GM19240 (cell line): Measurements from ENCODE around the gene CLEC16A.
"Not testable (repeated sequence)": the region's sequence is repeated elsewhere in the genome, so short reads cannot be mapped to it uniquely, and the experiment has no call there.

Experiments
- DNase-seq: peaks from one replicate; pipeline ENCODE4 v3.0.0; 2011; ENCODE audit warnings: low spot score; ENCODE audit not compliant: insufficient read length

CLEC16A gene

DNA sequence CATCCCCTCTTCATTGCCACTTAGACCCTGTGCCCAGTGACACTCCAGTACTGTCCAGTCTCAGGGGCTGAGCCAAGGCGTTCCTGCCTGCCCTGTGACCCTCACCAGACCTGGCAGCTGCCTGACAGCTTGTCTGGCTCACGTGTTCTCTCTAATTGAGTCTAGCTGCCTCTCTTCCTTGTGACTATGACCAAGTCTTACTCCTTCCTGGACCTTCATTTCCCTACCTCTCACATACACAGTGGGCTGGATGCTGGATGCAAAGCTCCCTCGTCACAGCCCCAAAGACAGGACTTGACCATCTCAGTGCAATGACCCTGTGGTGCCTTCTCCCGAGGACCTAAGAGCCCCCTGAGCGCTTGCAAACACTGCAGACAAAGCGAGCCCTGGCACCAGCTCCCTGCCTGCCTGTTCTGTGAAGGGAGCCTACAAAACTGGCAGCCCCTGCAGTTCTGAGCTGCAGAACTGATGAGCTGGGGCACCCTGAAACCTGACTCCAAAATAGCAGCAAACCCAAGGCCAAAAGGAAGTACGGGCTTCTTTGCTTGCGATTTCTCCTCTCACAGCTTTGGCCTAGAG, 3.8 kb upstream of the CLEC16A start:
- DNase-seq: no peak

DNA sequence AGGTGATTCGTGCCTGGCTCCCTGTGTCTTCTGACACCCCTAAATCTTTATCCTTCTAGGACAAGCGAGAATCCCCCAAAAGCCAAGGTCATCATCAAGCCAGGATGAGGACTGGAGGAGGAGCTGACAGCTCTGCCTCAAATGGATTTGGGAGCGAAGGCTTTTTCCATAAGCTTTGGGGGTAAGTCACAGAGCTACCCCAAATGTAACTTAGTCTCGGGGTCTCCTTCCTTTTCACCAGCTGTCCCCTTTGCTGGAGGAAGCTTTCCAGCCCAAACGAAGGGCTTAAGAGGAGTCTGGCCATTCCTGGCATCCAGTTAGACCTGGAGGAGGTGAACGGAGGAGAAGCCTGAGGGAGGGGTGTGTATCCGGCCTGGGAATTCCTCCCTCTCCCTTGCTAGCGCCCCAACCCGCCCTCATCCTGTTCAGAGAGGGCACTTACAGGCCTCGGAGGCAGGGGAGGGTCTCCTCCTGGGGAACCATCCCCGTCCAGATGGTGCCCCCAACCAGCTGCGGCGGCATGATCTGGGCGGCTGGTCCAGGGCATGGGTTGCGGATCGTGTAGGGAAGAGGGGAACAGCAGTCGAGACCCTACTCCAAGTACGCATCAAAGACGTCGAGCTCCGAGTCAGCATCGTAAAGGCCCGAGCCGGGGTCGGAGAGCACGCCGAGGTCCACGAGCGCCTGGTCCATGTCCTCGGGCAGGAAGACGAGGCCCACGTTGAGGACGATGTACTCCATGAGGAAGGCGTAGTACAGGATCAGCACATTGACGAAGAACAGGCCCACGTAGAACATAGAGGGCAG, 3.0 kb upstream of the CLEC16A start:
- DNase-seq: no peak

DNA sequence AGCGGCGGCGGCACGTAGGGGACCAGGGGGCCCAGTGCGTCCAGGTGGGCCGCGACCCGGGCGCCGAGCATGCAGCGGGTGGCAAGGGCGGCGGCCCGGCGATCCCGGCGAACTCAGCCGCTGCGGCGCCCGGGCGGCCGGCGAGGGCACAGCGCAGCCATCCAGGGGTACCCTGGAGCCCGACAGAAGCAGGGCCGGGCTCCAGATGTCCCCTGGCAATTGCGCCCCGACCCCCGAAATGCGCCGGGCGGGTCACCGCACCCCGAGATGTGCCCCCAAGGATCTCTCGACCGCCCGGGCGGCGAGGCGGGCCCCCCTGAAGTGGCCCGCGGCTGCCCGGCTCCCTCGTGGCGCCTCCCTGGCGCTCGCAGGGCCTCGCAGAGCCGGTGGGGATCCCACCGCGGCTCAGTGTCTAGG, 2.4 kb upstream of the CLEC16A start:
- DNase-seq: not testable (repeated sequence)

DNA sequence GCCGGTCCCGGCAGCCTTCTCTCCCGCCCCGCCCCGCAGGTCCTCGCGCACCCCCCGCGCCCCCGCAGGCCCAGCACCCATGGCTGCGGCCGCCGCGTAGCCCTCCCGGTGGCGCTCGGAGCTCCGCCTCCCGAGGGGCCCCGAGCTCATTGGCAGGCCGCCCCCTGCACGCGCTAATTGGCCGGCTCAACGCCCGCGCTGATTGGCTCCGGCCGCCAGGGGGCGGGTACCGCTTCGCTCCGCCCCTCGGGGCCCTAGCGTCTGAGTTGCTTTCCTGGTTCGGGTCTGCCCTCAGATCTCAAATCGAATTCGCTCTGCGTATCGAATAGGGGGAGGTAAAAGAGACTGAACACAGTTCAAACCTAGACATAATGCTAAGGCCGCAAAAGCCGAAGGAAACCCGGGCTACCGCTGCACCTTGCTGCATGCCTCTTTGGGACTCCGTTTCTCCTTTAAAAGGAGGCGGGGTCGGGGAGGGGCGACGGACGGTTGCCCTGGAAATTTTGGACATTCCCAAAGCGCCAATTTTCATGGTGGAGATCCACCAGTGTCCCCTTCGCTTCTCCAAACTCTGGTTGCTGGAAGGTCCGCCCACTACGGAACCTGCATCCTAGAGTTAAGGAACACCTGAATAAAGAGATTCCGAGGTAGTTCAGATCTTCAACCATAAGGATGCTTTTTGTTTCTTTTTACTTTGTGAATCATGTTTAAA, 1.9 kb upstream of the CLEC16A start, which contains the start of gene DEXI:
TSS of gene DEXI (minus strand) at position 117 of the 712 bp plus-strand sequence. CDS start 463 bp downstream, outside the sequence.
- peak; percentile 96 for DNase-seq

DNA sequence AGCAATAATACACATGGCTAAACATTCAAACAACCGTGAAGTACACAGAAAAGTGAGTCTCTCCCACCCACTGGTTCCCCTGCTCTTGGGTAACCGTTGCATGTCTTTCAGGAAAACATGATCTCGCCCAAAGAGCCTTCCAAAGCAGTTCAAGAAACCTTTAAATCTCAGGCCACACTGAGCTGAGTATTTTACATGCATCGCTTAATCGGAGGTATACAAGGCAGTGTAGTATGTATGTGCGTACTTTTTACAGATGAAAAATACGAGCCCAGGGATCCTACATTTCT, 1.4 kb upstream of the CLEC16A start:
- DNase-seq: no peak

DNA sequence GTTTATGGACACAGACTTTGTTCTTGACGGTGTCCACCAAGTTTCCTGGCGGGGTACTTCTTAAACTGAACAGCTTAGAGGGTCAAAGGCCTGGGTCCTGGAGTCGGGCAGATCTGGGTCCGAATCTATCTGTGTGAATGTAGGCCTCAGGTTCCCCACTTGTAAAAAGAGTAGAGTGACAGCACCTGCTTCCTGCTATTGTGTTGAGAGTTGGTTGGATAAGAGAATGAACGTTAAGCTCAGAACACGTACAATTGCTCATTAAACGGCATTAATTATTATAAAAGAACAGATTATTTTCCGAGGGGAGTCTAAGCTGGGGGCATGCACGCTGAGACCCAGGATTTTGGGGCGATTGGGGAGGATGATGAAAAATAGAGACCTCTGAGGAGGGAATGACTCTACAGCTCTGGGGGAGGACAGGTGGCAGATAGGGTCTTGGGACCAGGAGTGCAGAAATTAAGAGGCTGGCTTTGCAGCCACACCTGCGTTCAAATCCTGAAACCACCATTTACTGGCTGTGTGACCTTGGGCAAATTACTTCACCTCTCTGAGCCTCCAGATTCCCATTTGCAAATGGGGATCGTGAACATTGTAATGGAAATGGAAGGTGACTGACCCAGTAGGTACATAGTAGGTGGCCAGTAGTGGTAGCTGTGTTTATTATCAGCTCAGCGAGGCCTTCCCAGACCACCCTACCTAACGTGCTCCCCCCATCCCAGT, 862 bp downstream of the CLEC16A start:
- no peak for DNase-seq

DNA sequence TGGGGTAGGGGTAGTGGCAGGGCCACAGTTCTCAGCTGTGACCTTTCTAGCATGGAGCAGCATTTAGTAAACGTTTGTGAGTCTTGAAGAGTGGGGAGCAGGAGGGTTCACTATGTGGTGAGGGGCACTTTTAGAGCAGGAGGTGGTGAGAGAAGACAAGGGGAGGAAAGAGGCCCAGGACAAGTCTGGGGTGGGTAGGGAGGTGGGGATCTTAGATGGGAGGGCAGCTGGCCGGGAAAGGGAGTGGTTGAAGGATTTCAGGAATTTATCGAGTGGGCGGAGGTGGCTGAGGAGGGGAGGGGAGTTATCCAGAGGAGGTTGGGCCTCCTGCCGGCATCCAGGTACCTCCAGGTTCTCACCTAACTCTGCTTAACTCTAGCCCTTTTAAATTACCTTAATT, 1.9 kb downstream of the CLEC16A start:
- DNase-seq: no peak

DNA sequence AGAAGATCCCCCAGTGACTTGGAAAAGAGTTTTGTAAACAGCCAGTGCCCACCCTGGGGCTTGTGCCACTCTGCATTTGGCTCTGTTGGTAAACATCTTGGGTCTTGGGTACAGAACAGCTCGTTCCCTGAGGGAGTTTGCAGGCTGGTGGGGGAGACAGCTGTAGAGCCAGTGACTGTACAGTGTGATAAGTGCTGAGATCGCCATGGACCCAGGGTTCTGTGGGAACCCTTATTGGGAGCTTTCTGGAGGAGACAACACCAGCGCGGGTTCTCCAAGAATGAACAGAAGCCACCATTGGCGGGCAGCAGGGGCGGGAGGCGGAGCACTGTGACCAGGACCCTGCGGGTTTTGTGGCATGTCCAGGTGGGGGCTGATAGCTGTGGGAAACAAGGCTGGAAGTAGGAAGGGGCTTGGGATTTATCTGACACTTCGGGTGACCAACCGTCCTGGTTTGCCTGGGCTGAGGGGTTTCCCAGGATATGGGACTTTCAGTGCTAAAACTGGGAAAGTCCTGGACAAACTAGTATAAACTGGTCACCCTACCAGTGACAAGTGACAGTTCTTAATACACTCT, 2.9 kb downstream of the CLEC16A start:
- DNase-seq: no peak

DNA sequence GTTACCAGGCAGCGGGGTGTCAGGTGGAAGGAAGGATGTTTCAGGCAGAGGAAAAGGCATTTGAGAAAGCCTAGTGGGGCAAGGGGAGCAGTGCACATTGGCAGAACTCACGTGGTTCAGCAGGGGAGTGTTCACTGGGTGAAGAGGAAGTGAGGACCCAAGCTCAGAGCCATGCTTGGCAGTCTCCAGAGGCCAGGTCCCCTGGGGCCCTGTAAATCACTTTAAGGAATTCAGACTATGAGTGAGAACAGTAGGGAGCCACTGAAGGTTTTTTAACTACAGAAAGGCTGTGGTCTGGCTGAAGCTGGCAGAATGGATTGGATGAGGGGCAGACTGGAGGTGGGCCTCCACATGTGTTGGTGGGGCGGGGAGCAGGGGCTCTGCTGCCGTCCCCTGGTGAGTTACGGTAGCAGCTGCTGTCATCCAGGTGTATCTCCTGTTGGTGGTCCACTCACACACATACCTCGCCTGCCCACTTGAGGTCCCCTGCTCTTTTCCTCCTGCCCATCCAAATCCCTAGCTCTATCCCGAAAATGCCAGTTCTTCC, 5.1 kb downstream of the CLEC16A start:
- no peak for DNase-seq

DNA sequence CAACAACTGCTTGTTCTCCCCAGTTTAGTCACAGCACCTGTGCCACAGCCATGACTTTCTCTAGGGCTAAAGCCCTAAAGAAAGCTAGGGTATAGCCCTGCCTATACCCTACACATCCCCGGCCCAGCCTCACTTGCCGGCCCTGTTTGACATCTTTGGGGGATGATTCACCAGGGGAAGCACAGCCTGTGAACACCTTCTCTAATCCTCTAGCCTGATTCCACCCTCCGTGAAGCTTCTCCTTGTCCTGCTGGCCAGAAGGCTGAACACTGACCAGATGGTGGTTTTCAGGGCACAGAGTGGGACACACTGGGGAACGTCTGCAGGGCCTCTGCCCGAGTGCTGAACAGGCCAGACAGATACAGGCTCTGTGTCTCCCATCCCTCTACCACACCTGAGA, 6.0 kb downstream of the CLEC16A start:
- DNase-seq: no peak

DNA sequence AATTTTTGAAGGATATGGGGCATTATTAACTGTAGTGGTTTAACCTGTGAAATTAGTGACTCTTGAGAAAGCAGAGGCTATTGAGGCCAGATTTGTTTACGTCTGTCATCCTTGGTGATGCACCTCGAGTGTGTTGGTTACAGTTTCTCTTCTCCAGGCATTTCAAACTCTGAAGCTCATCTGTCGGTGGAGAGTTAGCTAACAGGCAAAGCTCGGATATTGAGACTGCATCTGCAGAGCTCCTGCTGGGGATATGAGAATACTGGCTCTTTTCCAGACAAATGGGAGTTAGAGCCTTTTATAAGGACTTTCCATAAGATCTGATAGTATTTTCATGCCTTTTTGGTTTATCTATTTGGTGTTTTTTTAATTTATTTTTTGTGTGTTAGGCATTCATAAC, 6.7 kb downstream of the CLEC16A start:
- DNase-seq: no peak

DNA sequence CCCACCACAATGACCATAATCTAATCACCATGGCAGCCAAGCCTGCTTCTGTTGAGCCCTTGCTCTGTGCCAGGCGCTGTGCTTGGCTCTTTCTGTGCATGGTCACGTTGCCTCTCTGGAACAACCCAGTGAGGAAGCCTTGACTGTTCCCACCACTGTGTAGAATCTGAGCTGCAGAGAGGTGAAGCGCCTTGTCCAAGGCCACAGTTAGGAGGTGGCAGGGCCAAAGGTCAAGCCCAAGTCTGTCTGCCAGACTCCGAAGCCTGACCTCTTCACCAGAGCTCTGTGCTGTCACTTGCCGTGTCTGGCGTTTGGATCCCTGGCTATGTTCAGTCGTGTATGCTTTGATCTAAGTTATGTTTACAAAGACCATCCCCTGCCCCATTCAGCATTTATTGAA, 10.5 kb downstream of the CLEC16A start:
- DNase-seq: no peak

DNA sequence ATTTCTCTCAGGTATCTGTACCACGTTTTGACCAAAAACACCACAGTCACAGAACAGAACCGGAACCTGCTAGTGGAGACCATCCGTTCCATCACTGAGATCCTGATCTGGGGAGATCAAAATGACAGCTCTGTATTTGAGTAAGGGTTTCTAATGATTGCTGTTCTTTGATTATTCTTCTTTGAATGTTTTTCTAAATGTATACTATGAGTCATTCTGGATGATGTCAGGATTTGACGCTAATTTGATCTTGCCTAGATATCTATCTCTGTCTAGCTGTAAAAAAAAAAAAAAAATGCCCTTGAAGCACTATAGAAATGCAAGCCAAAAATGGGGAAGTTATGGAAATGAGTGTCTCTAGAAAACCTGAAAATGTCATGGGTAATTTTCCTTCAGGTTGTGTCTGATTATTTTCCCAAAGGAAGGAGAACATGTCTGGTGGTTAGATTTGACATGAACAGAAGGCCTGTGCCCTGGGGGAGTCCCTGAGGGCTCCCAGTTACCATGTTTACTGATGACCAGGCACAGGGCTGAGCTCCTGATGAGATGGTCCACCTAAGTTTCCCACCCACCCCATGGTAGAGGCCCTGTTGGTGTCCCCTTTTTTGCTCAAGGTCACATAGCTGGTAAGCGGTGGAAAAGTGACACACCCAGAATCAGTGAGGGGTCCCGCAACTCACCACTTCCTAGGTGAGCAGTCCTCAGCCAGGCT, 13.6 kb downstream of the CLEC16A start:
- DNase-seq: no peak

DNA sequence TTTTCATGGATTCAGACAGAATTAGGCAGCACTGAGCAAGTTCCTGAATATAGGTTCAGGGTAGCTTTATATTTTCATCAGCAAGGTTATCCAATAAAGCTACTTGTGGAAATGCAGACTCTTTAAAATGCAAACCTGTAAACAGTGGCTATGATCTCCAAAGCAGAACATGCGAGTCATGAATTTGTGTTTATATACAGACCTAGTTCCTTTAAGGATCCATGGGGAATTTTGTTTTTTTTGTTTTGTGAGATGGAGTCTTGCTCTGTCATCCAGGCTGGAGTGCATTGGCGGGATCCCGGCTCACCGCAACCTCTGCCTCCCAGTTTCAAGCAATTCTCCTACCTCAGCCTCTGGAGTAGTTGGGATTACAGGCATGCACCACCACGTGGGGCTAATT, 14.8 kb downstream of the CLEC16A start:
- DNase-seq: no peak

DNA sequence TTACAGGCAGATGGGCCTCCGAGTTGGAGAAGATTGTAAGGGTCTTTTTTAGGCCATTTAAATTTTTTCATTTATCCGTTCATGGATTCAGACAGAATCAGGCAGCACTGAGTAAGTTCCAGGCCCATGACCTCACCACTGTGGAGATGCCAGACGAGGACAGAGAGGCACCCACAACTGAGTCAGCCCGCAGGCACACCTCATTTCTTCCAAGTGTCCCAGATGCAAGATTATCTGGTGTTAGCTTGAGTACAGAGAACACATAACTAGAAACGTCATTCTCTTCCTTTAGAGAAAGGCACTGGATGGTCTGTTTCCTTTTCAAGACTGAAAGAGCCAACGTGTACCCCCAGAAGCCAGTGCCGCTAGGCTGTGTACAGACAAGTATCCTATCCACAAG, 16.9 kb downstream of the CLEC16A start:
- no peak for DNase-seq

DNA sequence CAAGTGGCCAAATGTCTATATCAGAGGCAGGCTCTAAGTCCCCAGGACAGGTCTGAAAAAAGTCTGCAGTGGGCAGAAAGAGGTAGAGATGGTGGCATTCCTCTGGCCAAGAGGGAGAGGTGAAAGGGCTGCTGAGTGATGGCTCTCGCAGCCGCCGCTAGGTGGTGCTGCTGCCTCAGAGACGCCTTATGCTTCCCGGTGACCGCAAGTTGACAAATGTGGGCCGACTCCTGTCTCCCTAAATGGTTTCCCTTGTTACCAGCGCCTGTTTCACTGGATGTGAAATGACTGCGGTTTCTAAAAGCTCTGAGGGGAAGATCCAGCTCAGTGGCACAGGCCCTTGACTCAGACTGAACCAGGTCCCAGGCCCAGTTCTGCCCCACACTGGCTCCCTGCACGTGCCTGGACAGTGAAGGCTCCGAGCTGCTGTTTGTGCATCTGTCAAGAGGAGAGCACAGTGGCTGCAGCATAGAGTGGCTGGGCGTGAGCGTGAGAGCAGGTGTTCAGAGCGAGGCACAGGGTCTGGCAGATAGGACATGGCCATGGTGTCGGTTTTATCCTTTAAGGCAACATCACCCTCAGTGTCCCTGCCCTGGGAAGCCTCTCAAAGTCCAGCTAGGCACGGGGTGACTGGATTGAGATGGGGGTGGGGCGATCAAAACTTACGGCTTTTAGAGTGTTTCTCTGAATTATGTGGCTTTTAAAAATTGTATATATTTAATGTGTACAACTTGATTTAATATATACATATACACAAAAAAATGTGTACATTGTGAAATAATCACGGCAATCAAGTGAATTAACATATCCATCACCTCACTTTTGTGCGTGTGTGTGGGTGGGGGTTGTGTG, 19.9 kb downstream of the CLEC16A start:
- peak; percentile 70 for DNase-seq

DNA sequence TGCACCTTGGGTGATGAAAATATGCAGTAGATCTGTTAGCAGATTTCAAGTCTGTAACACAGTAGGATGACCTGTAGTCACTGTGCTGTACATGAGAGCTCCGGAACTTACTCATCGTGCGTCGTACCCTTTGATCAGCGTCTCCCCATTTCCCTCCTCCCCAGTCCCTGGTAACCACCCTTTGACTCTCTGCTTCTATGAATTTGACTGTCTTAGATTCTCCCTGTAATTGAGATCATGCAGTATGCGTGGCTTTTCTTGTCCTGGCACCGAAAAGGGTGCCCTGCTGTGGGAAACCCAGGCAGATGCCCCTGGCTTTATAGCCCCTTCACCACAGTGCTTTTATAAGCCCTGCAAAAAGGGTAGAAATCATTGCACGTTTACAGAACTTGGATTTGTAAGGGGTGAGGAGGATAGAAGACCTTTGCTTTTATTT, 20.5 kb downstream of the CLEC16A start:
- no peak for DNase-seq

DNA sequence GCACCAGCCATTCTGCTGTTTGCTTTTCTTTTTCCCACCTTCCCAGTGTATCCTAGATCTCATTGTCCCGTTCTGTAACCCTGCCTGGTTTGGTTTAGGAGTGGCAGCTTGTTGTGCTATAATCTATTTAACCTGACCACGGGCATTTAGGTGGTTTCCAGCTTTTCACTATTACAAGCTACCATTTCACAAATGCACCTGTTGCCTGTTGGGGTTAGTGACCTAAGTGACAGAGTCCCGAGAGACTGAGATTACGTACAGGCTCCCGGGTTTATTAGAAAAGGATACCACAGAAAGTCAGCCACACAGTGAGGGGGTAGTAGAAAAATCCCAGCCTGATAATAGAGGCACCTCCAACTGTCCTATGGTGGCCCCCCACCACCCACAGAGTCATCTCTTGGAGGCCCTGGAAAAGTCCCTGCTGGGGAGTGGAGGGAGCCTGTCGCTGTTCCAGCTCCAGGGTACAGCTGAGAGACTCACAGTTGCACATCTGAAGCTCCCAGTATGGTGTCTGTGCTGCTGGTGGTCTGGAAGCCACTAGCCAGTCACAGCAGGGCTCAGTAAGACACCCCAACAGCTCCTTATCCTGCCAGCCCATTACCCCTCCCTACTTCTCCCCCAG, 21.2 kb downstream of the CLEC16A start:
- no peak for DNase-seq

DNA sequence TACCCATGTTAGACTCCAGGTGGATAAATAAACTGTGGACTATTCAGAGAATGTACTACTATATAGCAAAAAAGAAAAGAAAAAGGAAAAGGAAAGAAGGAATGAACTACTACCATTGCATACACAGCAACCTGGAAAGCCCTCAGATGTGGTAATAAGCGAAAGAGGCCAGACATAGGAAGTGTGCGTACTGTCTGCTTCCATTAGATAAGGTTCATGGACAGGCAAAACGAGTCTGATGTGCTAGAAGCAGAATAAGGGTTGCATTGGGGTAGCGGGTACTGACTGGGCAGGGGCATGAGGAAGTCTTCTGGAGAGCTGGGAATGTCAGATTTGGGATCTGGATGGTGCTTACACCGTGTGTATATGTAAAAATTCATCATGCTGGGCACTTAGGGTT, 21.8 kb downstream of the CLEC16A start:
- DNase-seq: no peak
